Fibroblast of lung (primary cell): ENCODE data around the gene HIRIP3. TPM values are rescaled to one million over a fixed set of nuclear protein-coding genes. Genes with fewer than 3 reads are reported as not detected.
A peak's percentile ranks its signal among the peaks of the same experiment; 100 is the strongest.

Experiments used
- DNase-seq, 2 donors: peaks; one replicate each; pipeline versions ENCODE4 v3.0.0 to v3.0.0-alpha.2; 2010; ENCODE audit warnings: low read depth in 2 of 2
- H2AFZ ChIP-seq: 2 replicates; pipeline ENCODE4 v1.5.1; 2012; ENCODE audit warnings: low read length, control low read depth, inconsistent platforms
- H3K27ac ChIP-seq: 2 replicates; pipeline ENCODE4 v1.5.1; 2011; ENCODE audit warnings: low read length, control low read depth; ENCODE audit not compliant: insufficient read depth
- H3K27me3 ChIP-seq: 2 replicates; pipeline ENCODE4 v1.5.1; 2011; ENCODE audit warnings: mild to moderate bottlenecking, low read length; ENCODE audit not compliant: control insufficient read depth, insufficient read depth
- H3K36me3 ChIP-seq: 2 replicates; pipeline ENCODE4 v1.5.1; 2011; ENCODE audit warnings: low read length; ENCODE audit not compliant: control insufficient read depth, insufficient read depth
- H3K4me1 ChIP-seq: 2 replicates; pipeline ENCODE4 v1.5.1; 2011; ENCODE audit warnings: low read length; ENCODE audit not compliant: control insufficient read depth, insufficient read depth; ENCODE audit errors: extremely low read depth
- H3K4me2 ChIP-seq: 2 replicates; pipeline ENCODE4 v1.5.1; 2011; ENCODE audit warnings: low read length, control low read depth; ENCODE audit not compliant: insufficient read depth; ENCODE audit errors: extremely low read depth
- H3K4me3 ChIP-seq, 4 experiments: fragments of 200-600 bp in 1 of 4; sonication (generic) in 1 of 4; replicated peaks in 1 of 4; 2 replicates each; pipeline ENCODE4 v1.5.1; 2011 to 2016; ENCODE audit warnings: low read length in 4 of 4, low read depth in 3 of 4, mild to moderate bottlenecking in 3 of 4, control low read depth in 2 of 4, inconsistent platforms in 1 of 4, mixed read lengths in 1 of 4; ENCODE audit not compliant: insufficient read depth in 1 of 4; ENCODE audit errors: control extremely low read depth in 1 of 4
- H3K79me2 ChIP-seq: 2 replicates; pipeline ENCODE4 v1.5.1; 2012; ENCODE audit warnings: mild to moderate bottlenecking, low read length, inconsistent platforms; ENCODE audit not compliant: control insufficient read depth, insufficient read depth
- H3K9ac ChIP-seq: 2 replicates; pipeline ENCODE4 v1.5.1; 2011; ENCODE audit warnings: mild to moderate bottlenecking, low read length, control low read depth; ENCODE audit not compliant: insufficient read depth
- H3K9me3 ChIP-seq: 2 replicates; pipeline ENCODE4 v1.5.1; 2012; ENCODE audit warnings: low read depth, low read length; ENCODE audit not compliant: control insufficient read depth, insufficient read depth
- H4K20me1 ChIP-seq: 2 replicates; pipeline ENCODE4 v1.5.1; 2011; ENCODE audit warnings: low read length; ENCODE audit not compliant: control insufficient read depth, insufficient read depth; ENCODE audit errors: extremely low read depth
- EZH2 ChIP-seq: IDR thresholded peaks from 2 replicates; pipeline ENCODE4 v1.5.1; 2012; ENCODE audit warnings: low read length, control low read depth, mild to moderate bottlenecking; ENCODE audit errors: missing control alignments
- polyA plus RNA-seq, 2 donors: library from polyadenylated mRNA; depleted of rRNA in 1 of 2; stranded (reverse) in 1 of 2; unstranded in 1 of 2; fragments of >200 nt; gene quantifications; 2 replicates each; pipeline ENCODE4 v1.2.1, GENCODE V29; 2011 to 2012; ENCODE audit warnings: missing spikeins in 1 of 2
- total RNA-seq: library from RNA; depleted of rRNA; stranded (reverse); fragments of >200 nt; gene quantifications from 2 replicates; pipeline ENCODE4 v1.2.1, GENCODE V29; 2014
- TF ChIP-seq, protein P1 (sequence below), 2 donors: IDR thresholded peaks in 1 of 2; conservative IDR thresholded peaks in 1 of 2; 1 replicate in 1 of 2; 2 replicates in 1 of 2; pipeline ENCODE4 v1.5.1; 2011 to 2012; ENCODE audit warnings: low read length in 2 of 2, control low read depth in 1 of 2, inconsistent platforms in 1 of 2, low read depth in 1 of 2, mild to moderate bottlenecking in 1 of 2

HIRIP3 gene
- total and polyA plus RNA-seq, 2 donors (not counting 1 experiment from before 2014, with no cell fraction given) = 3.0 to 7.9 TPM

DNA sequence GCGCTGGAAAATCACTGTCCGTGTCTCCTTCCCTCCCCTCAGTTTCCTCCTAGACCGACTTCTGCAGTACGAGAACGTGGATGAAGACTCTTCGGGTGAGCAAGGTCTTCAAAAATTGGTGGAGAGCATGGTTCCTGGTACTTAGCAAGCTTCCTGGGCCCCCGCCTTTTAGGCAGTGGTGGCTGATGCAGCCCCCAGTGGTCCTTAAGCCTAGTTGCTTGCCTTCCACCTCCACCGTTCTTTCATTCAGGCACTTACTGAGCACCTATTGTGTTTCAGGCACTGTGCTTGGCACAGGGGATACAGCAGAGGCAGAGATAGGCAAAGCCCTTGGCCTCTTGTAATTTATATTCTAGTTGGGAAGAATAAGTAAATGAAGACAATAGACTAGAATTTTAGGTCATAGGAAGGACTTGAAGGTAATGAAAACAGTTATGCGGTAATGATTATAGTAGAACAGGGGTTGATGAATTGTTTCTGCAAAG is 1.4 kb upstream of the HIRIP3 start:
- Histone ChIP-seq H3K79me2 (peaks cover 6% of the 10 kb centered on the region), H3K36me3 (peaks cover 13% of the 10 kb centered on the region), H3K27me3 (no peaks in the 10 kb centered on the region), H4K20me1 (no peaks in the 10 kb centered on the region), H3K4me3 (peak overlapping the region; percentile 74 to 97 (median 93)), H3K27ac (peak overlapping the region; percentile 97), H3K4me1 (peaks cover 14% of the 10 kb centered on the region), H3K9ac (peak overlapping the region; percentile 83), H2AFZ (peak overlapping the region; percentile 77), H3K4me2 (peak overlapping the region; percentile 98), H3K9me3 (no peaks in the 10 kb centered on the region)
- TF ChIP-seq EZH2 = no peak
- TF ChIP-seq, protein P1, sequence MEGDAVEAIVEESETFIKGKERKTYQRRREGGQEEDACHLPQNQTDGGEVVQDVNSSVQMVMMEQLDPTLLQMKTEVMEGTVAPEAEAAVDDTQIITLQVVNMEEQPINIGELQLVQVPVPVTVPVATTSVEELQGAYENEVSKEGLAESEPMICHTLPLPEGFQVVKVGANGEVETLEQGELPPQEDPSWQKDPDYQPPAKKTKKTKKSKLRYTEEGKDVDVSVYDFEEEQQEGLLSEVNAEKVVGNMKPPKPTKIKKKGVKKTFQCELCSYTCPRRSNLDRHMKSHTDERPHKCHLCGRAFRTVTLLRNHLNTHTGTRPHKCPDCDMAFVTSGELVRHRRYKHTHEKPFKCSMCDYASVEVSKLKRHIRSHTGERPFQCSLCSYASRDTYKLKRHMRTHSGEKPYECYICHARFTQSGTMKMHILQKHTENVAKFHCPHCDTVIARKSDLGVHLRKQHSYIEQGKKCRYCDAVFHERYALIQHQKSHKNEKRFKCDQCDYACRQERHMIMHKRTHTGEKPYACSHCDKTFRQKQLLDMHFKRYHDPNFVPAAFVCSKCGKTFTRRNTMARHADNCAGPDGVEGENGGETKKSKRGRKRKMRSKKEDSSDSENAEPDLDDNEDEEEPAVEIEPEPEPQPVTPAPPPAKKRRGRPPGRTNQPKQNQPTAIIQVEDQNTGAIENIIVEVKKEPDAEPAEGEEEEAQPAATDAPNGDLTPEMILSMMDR (conservative IDR thresholded peaks at IDR 0.05 in 1 of 2, IDR thresholded peaks at IDR 0.05 in 1 of 2; ENCODE audit: low read depth in 1 of 2, low read length in 2 of 2) = no peak
- no peak for DNase-seq

DNA sequence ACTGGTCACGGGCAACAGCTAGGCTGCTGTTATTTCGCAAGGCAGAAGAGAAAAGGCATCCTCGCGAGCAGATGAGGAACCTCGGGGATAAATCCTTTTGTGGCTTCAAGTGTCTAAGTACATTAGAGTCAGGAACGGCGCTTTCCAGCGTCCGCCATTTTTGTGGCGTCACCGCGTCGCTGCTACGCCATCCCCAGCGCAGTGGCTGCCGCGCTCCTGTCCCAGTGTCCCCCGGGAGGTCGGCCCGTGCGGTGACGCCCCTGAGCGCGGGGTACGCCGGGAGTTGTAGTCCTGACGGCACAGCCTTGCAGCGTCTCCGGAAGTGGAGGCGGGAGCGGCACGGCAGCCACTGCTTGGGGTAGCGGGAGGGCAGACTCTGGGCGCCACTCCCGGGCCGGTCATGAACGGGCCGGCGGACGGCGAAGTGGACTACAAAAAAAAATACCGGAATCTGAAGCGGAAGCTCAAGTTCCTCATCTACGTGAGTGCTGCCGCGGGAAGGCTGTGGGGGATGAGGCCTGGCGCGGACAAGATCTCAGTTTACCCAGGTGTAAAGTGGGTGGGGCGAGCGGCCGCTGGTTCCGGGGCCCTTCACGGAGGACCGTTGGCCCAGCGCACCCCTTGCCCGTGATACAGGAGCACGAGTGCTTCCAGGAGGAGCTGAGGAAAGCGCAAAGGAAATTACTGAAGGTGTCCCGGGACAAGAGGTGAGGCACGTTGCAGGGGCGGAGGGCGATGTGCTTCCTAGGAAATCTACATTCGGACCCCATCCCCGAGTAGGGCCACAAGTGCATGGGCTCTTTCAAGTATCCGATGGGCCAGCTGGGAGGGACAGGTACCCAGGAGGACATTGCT is 721 bp upstream of the HIRIP3 start, which contains the start of gene INO80E:
TSS of gene INO80E (plus strand) at position 331 of the 855 bp plus-strand sequence. CDS start at position 401, 70 bp downstream.
- Histone ChIP-seq H3K27ac (peak within 1 kb of the TSS; percentile 97), H3K9me3 (no peaks in the 10 kb centered on the region), H3K36me3 (peaks cover 14% of the 10 kb centered on the region), H3K79me2 (peaks cover 6% of the 10 kb centered on the region), H3K4me1 (peaks cover 14% of the 10 kb centered on the region), H4K20me1 (no peaks in the 10 kb centered on the region), H3K9ac (peak within 1 kb of the TSS; percentile 83), H3K4me3 (peak within 1 kb of the TSS; percentile 74 to 97 (median 93)), H3K27me3 (no peaks in the 10 kb centered on the region), H3K4me2 (peak within 1 kb of the TSS; percentile 98), H2AFZ (peak within 1 kb of the TSS; percentile 93)
- TF ChIP-seq, protein P1 (conservative IDR thresholded peaks at IDR 0.05 in 1 of 2, IDR thresholded peaks at IDR 0.05 in 1 of 2; ENCODE audit: low read depth in 1 of 2, low read length in 2 of 2) = no peak
- TF ChIP-seq EZH2 = no peak
- peak; percentile 92 to 95 for DNase-seq

DNA sequence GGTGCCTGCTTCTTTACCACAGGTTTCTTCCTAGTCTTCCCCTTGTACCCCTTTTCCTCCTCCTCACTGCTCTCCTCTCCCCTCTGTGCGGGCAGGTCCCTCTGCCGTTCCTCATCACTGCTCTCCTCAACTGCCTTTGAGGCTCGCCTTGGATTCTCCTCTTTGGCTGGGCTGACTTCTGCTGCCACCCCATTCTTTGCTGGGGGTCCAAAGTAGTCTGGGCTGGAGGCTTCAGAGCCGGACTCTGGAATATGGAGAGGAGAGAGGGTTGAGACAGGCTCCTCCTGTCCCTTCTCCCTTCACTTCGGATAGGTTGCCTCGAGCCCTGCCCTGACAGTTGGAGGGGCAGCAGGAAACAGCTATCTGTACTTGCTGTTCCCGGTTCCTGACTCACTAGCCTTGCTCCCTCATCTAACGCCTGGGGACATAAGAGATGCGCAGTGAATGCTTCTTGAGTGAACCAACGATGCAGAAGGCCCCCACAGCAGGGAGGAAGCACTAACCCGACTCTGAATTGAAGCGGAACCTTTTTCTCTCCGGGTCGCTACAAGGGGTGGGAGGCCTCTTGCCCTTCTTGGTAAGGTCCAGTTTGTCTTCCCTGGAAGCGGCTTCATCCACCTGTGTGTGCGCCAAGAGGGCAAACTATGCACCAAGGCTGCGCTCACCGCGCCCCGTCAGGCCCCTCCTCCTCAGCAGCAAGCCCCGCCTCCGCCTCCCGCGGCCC is 655 bp downstream of the HIRIP3 start:
- H3K4me3 ChIP-seq = peak overlapping the region; percentile 74 to 97 (median 93)
- peak in 1 of 2 donors; percentile 43 for DNase-seq
- H2AFZ ChIP-seq = peak overlapping the region; percentile 74
- H3K9me3 ChIP-seq = no peaks in the 10 kb centered on the region
- TF ChIP-seq, protein P1 (conservative IDR thresholded peaks at IDR 0.05 in 1 of 2, IDR thresholded peaks at IDR 0.05 in 1 of 2; ENCODE audit: low read depth in 1 of 2, low read length in 2 of 2) = no peak
- TF ChIP-seq EZH2 = no peak
- no peaks in the 10 kb centered on the region for H3K27me3 ChIP-seq
- H3K4me1 ChIP-seq = peaks cover 14% of the 10 kb centered on the region
- no peaks in the 10 kb centered on the region for H4K20me1 ChIP-seq
- H3K36me3 ChIP-seq = peaks cover 16% of the 10 kb centered on the region
- peaks cover 6% of the 10 kb centered on the region for H3K79me2 ChIP-seq
- peak overlapping the region; percentile 93 for H3K4me2 ChIP-seq
- peak overlapping the region; percentile 83 for H3K9ac ChIP-seq
- peak overlapping the region; percentile 97 for H3K27ac ChIP-seq
